Spinal cord (tissue), 10 donors: ENCODE data around the gene ARHGAP18. TPM values are rescaled to one million over a fixed set of nuclear protein-coding genes. Genes with fewer than 3 reads are reported as not detected.

Experiments used
- DNase-seq, 6 donors: peaks; one replicate each; pipeline versions ENCODE4 v3.0.0 to v3.0.0-alpha.2; 2013 to 2015; ENCODE audit warnings: low spot score in 6 of 6, low read depth in 4 of 6
- H3K27ac ChIP-seq: one replicate; pipeline ENCODE4 v1.5.1; 2013; ENCODE audit warnings: low read depth, low read length, control low read depth
- H3K27me3 ChIP-seq: one replicate; pipeline ENCODE4 v1.6.1; 2013; ENCODE audit warnings: low read length; ENCODE audit not compliant: control insufficient read depth, insufficient read depth
- H3K36me3 ChIP-seq: one replicate; pipeline ENCODE4 v1.6.1; 2013; ENCODE audit warnings: low read length; ENCODE audit not compliant: control insufficient read depth, insufficient read depth
- H3K4me1 ChIP-seq: one replicate; pipeline ENCODE4 v1.6.1; 2013; ENCODE audit warnings: low read length; ENCODE audit not compliant: control insufficient read depth, insufficient read depth
- H3K4me3 ChIP-seq: one replicate; pipeline ENCODE4 v1.5.1; 2013; ENCODE audit warnings: low read depth, low read length, control low read depth
- H3K9me3 ChIP-seq: one replicate; pipeline ENCODE4 v1.6.1; 2013; ENCODE audit warnings: low read length; ENCODE audit not compliant: control insufficient read depth, insufficient read depth
- WGBS: methylation state at CpG from one replicate; pipeline ENCODE4 v1.1.5; 2013; ENCODE audit warnings: missing lambda C conversion rate; ENCODE audit not compliant: insufficient coverage; 5-methylcytosine and 5-hydroxymethylcytosine counted together
- polyA plus RNA-seq, 2 donors: library from polyadenylated mRNA; unstranded; fragments of 120-200 nt; gene quantifications; one replicate each; pipeline ENCODE4 v1.2.1, GENCODE V29; 2013; ENCODE audit not compliant: insufficient read length in 2 of 2
- total RNA-seq, 2 donors: library from RNA; depleted of rRNA in 1 of 2; stranded (reverse); fragments of 120-200 nt in 1 of 2; fragments of >200 nt in 1 of 2; gene quantifications; one replicate each; pipeline versions ENCODE4 v1.2.3 to v1.2.4, GENCODE V29; 2013 to 2014
- donor health status: healthy.

ARHGAP18 gene
- total and polyA plus RNA-seq, 4 donors, result 8.0 to 18.6 (median 13.9) TPM

DNA sequence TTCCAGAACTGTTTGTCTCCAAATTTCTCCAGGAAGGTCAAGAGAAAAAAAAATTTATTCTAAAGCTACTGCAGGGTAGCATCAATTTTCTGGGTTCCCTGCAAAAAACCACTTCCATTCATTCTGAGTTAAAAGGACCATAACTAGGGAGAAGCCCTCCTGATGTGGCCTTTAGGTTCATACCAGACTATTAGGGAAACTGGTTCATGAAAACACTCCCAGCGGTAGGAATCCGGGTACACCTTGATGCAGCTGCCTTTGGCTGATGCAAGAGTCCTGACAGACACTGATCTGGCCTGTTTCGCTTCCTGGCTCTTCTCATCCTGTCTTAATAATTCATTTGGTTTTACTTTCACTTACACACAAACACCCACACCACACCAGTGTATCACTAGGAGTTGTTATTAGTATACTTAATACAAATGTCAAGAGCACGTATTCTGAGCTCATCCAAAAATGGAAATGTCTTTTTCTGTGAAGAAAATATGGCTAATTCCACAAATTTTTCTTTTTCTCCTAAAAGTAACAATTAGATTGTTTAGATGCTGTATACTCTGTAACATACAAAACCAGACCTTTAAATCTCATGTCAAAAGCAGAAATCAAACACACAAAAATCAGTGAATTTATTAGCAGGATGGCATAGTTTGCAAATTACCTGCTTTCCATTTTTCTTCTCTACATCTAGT, 38.4 kb upstream of the ARHGAP18 start:
- Histone ChIP-seq H3K36me3 (no peaks in the 10 kb centered on the region), H3K9me3 (no peaks in the 10 kb centered on the region), H3K27me3 (no peaks in the 10 kb centered on the region), H3K4me1 (no peaks in the 10 kb centered on the region), H3K4me3 (no peak overlapping the region), H3K27ac (no peak overlapping the region)
- WGBS, result 87% methylated on average over 2 of the region's 4 CpGs
- DNase-seq, result no peak

DNA sequence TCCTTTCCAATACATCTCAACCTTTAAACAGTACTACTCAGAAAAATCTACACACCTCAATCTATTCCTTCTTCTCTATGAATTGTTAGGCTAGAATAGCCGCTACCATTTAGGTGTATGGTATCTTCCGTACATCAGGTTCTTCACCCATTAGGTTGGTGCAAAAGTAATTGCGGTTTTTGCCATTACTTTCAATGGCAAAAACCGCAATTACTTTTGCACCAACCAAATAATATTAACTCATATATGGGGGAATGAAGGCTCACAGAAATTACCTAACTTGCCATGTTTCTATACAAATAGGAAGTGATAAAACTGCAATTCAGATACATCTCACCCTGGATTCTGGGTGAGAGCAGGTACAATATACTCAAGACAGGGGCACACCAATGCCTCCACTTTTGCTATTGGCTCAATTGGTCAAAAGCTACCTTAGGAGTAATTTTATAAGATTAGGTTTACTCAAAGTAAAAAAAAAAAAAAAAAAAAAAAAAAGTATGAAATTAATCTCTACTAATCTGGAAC, 37.7 kb upstream of the ARHGAP18 start:
- WGBS, result no CpG with 5 or more reads among the region's 4 CpGs
- Histone ChIP-seq H3K4me1 (no peaks in the 10 kb centered on the region), H3K9me3 (no peaks in the 10 kb centered on the region), H3K27me3 (no peaks in the 10 kb centered on the region), H3K27ac (no peak overlapping the region), H3K4me3 (no peak overlapping the region), H3K36me3 (no peaks in the 10 kb centered on the region)
- no peak for DNase-seq

- Histone ChIP-seq H3K27me3 (no peaks in the 10 kb centered on the region), H3K36me3 (no peaks in the 10 kb centered on the region), H3K4me3 (no peak overlapping the region), H3K27ac (no peak overlapping the region), H3K9me3 (no peaks in the 10 kb centered on the region), H3K4me1 (no peaks in the 10 kb centered on the region)
- no CpG with 5 or more reads among the region's 6 CpGs for WGBS
- no peak for DNase-seq
Measured at GRCh38 chr6:129744880-129745237, 34.9 kb upstream of the ARHGAP18 start.

- H3K27me3 ChIP-seq, result no peaks in the 10 kb centered on the region
- H3K36me3 ChIP-seq, result no peaks in the 10 kb centered on the region
- no peak overlapping the region for H3K4me3 ChIP-seq
- WGBS, result 50% methylated on average over 1 of the region's 4 CpGs
- peak in 1 of 6 donors; percentile 17 for DNase-seq
- H3K27ac ChIP-seq, result no peak overlapping the region
- H3K9me3 ChIP-seq, result no peaks in the 10 kb centered on the region
- no peaks in the 10 kb centered on the region for H3K4me1 ChIP-seq
Measured at GRCh38 chr6:129744201-129744879, 34.4 kb upstream of the ARHGAP18 start.

- H3K4me1 ChIP-seq, result no peaks in the 10 kb centered on the region
- DNase-seq, result no peak
- no peak overlapping the region for H3K27ac ChIP-seq
- no CpG with 5 or more reads among the region's 1 CpG for WGBS
- H3K4me3 ChIP-seq, result no peak overlapping the region
- no peaks in the 10 kb centered on the region for H3K36me3 ChIP-seq
- H3K9me3 ChIP-seq, result no peaks in the 10 kb centered on the region
- H3K27me3 ChIP-seq, result peaks cover 3% of the 10 kb centered on the region
Measured at GRCh38 chr6:129740013-129740412, 30.0 kb upstream of the ARHGAP18 start.

DNA sequence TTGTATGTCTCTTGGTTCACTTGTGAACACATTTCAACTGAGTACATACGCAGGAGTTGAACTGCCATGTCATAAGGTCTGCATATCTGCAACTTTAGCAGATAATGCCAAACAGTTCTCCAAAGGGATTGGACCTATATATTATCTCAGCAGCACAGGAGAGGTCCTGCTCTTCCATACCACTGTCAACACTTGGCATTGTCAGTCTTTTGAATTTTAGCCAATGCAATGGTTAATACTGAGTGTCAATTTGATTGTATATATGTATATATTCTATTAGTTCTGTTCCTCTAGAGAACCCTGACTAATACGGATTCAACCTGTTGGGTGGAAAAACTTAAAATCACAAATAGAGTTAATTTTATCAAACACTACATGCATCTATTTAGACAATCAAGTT, 26.1 kb upstream of the ARHGAP18 start:
- no peak for DNase-seq
- no peak overlapping the region for H3K4me3 ChIP-seq
- peaks cover 3% of the 10 kb centered on the region for H3K27me3 ChIP-seq
- H3K9me3 ChIP-seq, result no peaks in the 10 kb centered on the region
- no peaks in the 10 kb centered on the region for H3K4me1 ChIP-seq
- H3K27ac ChIP-seq, result no peak overlapping the region
- 100% methylated on average over 1 of the region's 2 CpGs for WGBS
- H3K36me3 ChIP-seq, result no peaks in the 10 kb centered on the region

DNA sequence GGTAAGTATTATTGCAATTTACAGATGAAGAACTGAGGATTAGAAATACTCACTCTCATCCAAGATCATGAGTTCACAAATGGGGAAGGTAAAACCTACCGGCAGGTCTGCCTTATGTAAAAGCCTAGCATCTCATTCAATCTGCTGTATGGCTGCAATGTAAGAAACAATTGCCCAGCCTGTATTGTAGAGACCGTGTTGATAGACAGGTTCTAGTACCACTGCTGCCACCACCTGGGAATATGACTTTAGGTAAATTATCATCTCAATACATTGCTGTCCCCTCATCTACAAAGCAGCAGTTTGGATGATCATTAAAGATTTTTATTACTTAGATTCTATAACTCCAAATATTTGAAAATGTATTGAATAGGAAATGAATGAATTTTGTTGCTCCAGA, 23.3 kb upstream of the ARHGAP18 start:
- Histone ChIP-seq H3K4me1 (no peaks in the 10 kb centered on the region), H3K27me3 (no peaks in the 10 kb centered on the region), H3K27ac (no peak overlapping the region), H3K9me3 (no peaks in the 10 kb centered on the region), H3K4me3 (no peak overlapping the region), H3K36me3 (no peaks in the 10 kb centered on the region)
- DNase-seq, result no peak
- WGBS, result no CpG with 5 or more reads among the region's 2 CpGs

- Histone ChIP-seq H3K27ac (no peak overlapping the region), H3K4me1 (no peaks in the 10 kb centered on the region), H3K27me3 (no peaks in the 10 kb centered on the region), H3K9me3 (no peaks in the 10 kb centered on the region), H3K4me3 (no peak overlapping the region), H3K36me3 (no peaks in the 10 kb centered on the region)
- DNase-seq, result no peak
- WGBS, result no CpG with 5 or more reads among the region's 4 CpGs
Measured at GRCh38 chr6:129732542-129732941, 22.6 kb upstream of the ARHGAP18 start.

GRCh38 chr6:129732034-129732433, 22.1 kb upstream of the ARHGAP18 start:
- no peaks in the 10 kb centered on the region for H3K9me3 ChIP-seq
- no CpG with 5 or more reads among the region's 2 CpGs for WGBS
- no peaks in the 10 kb centered on the region for H3K27me3 ChIP-seq
- DNase-seq, result no peak
- H3K4me3 ChIP-seq, result no peak overlapping the region
- H3K4me1 ChIP-seq, result no peaks in the 10 kb centered on the region
- no peak overlapping the region for H3K27ac ChIP-seq
- H3K36me3 ChIP-seq, result no peaks in the 10 kb centered on the region

DNA sequence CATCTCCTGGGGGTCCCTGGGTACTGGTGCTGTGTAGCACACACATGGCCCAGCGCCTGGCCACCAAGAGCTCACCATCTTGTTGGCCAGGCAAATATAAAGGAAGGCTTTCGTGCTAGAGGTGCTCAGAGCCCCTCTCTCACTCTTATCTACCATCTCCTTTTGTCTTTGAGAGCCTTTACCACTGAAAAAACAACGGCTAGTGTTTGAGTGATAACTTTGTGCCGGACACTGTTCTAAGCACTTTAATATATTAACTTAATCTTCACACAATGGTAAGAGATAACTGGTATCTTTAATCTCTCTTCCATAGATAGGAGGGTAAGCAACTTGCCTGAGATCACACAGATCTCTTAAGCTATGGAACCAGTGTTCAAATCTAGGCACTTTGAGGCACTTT, 21.5 kb upstream of the ARHGAP18 start:
- no peaks in the 10 kb centered on the region for H3K27me3 ChIP-seq
- H3K4me1 ChIP-seq, result no peaks in the 10 kb centered on the region
- no CpG with 5 or more reads among the region's 4 CpGs for WGBS
- no peaks in the 10 kb centered on the region for H3K36me3 ChIP-seq
- no peak overlapping the region for H3K4me3 ChIP-seq
- no peak overlapping the region for H3K27ac ChIP-seq
- no peaks in the 10 kb centered on the region for H3K9me3 ChIP-seq
- no peak for DNase-seq
